HT-29 (cell line): ENCODE measurements around the gene YY1. TPM values are rescaled to one million over a fixed set of nuclear protein-coding genes. Genes with fewer than 3 reads are reported as not detected.
A peak's percentile ranks its signal among the peaks of the same experiment; 100 is the strongest.
"Not testable (repeated sequence)": the region's sequence is repeated elsewhere in the genome, so short reads cannot be mapped to it uniquely, and the experiment has no call there.

ENCODE experiments used
- DNase-seq: peaks from one replicate; pipeline ENCODE4 v3.0.0-alpha.2; 2015; ENCODE audit warnings: low spot score
- total RNA-seq: library from RNA; depleted of rRNA; stranded (reverse); fragments of >200 nt; shearing (Covaris generic); gene quantifications from 2 replicates; pipeline ENCODE4 v1.2.3, GENCODE V29; 2014; rRNA removed

The YY1 gene
- 62.7 and 63.2 TPM in 2 replicates for total RNA-seq

- peak; percentile 92 for DNase-seq
Observed at GRCh38 chr14:100238419-100239210, at the start of gene YY1. Gene YY1 (plus strand): TSS chr14:100239144. CDS start chr14:100239245, 101 bp downstream.

GRCh38 chr14:100190126-100190525, 48.8 kb upstream of the YY1 start:
- no peak for DNase-seq

GRCh38 chr14:100191584-100192249, 47.2 kb upstream of the YY1 start:
- DNase-seq: no peak

GRCh38 chr14:100192250-100192671, 46.7 kb upstream of the YY1 start:
- DNase-seq: no peak

- peak; percentile 97 for DNase-seq
Observed at GRCh38 chr14:100192672-100193416, 46.1 kb upstream of the YY1 start.

- DNase-seq: peak; percentile 15
Observed at GRCh38 chr14:100193417-100194357, 45.3 kb upstream of the YY1 start.

GRCh38 chr14:100199240-100199860, 39.6 kb upstream of the YY1 start:
- DNase-seq: no peak

GRCh38 chr14:100200311-100200710, 38.6 kb upstream of the YY1 start:
- no peak for DNase-seq

- no peak for DNase-seq
Observed at GRCh38 chr14:100201701-100202100, 37.2 kb upstream of the YY1 start.

- DNase-seq: no peak
Observed at GRCh38 chr14:100202712-100203111, 36.2 kb upstream of the YY1 start.

- DNase-seq: no peak
Observed at GRCh38 chr14:100203146-100203545, 35.8 kb upstream of the YY1 start.

- no peak for DNase-seq
Observed at GRCh38 chr14:100203962-100204834, 34.7 kb upstream of the YY1 start.

GRCh38 chr14:100204835-100205167, 34.1 kb upstream of the YY1 start:
- DNase-seq: not testable (repeated sequence)

- DNase-seq: not testable (repeated sequence)
Observed at GRCh38 chr14:100207588-100207987, 31.4 kb upstream of the YY1 start.

- not testable (repeated sequence) for DNase-seq
Observed at GRCh38 chr14:100208136-100208535, 30.8 kb upstream of the YY1 start.

GRCh38 chr14:100211366-100211765, 27.6 kb upstream of the YY1 start:
- DNase-seq: no peak

- DNase-seq: no peak
Observed at GRCh38 chr14:100211893-100212292, 27.1 kb upstream of the YY1 start.

GRCh38 chr14:100212476-100213333, 26.2 kb upstream of the YY1 start:
- DNase-seq: no peak

GRCh38 chr14:100213587-100213955, 25.4 kb upstream of the YY1 start:
- no peak for DNase-seq
